NCI-H2196 (cell line): Measurements from ENCODE around the gene ATP6V0B.

Source experiments
- DNase-seq: peaks from one replicate; lab custom pipeline; 2025; ENCODE audit not compliant: unreplicated experiment; lab: John Stamatoyannopoulos, UW

The ATP6V0B gene

DNA sequence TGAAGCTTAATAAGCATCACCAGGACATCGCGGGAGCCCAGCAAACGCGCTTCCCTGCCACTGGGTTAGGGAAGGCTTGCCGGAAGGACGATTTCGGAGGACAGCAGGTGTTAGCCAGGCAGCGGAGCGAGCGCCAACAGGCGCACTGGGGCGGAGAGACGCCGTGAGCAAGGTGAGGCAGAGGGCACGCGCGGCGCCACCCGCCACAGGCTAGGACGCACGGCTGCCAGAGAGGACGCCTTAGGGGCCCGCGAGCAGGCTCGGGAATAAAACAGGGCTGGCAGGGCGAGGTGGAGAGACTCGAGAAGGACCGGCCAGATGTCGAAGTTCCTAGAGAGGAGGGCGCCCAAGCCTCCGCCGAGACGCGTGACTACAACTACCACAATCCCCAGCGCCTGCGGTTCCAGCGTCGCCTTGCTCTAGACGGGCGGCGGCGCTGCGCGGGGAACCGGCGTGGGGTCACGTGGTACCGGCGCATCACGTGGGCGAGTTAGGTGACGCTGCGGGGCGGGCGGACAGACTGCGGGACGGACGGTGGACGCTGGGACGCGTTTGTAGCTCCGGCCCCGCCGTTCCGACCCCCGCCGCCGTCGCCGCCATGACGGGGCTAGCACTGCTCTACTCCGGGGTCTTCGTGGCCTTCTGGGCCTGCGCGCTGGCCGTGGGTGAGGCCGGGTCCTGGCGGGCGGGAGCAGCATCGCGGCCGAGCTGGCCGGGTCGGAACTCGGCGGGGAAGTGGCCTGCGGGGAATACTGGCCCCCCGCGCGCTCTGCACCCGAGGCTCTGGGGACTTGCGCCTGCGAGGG lies at the start of gene ATP6V0B:
TSS of gene ATP6V0B (plus strand) at position 518 of the 806 bp plus-strand sequence. CDS start at position 599, 81 bp downstream.
- peak; percentile 96 for DNase-seq

DNA sequence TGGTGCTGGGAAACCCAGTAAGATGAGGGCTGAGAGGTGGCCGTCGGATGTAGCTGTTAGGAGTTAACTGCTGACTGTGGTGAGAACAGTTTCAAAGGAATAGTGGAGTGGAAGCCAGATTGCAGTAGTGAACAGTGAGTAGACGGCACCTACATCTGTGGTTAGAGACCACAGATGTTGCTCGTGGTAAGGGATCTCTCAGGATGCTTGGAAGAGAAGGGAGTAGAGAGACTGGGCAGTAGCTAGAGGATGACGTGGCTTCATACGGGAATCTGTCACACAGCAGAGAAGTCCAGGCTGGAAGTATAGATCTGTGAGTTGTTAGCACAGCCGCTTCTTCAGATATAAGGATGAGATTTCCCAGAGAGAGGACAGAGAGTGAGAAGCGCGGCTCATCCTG lies 48.9 kb upstream of the ATP6V0B start:
- no peak for DNase-seq

DNA sequence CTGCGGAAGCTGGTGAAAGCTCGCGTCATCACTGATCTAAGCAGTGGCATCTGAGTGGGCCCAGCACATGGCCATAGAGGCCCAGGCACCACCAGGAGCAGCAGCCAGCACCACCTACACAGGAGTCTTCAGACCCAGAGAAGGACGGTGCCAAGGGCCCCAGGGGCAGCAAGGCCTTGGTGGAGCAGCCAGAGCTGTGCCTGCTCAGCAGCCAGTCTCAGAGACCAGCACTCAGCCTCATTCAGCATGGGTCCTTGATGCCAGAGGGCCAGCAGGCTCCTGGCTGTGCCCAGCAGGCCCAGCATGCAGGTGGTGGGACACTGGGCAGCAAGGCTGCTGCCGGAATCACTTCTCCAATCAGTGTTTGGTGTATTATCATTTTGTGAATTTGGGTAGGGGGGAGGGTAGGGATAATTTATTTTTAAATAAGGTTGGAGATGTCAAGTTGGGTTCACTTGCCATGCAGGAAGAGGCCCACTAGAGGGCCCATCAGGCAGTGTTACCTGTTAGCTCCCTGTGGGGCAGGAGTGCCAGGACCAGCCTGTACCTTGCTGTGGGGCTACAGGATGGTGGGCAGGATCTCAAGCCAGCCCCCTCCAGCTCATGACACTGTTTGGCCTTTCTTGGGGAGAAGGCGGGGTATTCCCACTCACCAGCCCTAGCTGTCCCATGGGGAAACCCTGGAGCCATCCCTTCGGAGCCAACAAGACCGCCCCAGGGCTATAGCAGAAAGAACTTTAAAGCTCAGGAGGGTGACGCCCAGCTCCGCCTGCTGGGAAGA lies 44.4 kb upstream of the ATP6V0B start:
- DNase-seq, result peak; percentile 30

DNA sequence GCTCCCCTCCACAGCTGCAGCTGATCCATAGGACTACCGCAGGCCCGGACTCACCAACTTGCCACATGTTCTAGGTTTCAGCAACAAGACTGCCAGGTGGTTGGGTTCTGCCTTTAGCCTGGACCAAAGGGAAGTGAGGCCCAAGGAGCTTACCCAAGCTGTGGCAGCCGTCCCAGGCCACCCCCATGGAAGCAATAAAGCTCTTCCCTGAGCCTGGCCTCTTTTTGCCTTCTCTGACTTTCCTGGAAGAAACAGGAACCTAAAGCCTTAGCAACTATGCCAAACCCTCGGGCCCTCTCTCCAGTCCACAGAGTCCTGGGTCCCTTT lies 43.8 kb upstream of the ATP6V0B start:
- DNase-seq, result no peak

DNA sequence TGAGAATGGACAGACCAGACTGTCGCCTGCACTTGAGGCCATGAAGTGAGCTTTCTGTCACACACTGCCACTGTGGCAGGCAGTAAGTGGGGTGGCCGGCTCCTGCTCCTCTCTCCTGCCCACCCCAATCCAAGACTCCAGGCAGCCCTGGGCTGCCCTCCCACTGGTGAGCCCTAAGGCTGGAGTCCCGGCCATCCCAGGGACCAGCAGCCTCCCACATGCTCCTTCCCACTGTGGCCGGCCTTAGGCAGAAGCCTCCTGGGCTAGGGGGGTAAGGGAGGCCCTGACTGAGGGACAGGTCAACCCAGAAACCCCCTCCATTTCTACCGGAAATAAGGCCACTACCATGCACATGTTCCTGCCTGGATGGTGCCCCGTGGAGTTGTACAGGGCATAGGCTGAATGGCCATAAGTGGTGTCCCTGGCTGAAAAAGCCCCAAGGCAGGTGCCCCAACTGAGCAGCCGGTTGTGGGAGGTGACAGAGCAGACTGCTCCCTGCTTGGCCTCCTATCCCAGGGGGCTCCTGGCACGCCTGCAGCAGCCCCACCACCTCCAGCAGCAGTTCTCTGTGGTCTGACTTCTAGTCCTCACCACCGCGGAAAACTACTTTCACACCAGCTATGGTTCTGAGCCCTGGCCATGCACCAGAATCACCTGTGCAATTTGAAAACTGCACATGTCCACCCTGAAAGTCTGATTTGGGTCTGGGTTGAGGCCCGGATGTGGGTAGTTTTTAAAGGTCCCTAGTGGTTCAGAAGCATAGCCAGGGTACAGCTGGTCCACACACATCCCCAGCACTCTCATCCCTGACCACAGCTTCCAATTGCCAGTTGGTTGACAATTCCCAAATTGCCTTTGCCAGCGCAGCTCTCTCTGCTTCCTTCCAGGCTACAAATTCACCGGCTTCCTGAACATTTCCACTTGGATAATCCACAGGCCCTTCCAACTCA lies 42.8 kb upstream of the ATP6V0B start:
- no peak for DNase-seq

DNA sequence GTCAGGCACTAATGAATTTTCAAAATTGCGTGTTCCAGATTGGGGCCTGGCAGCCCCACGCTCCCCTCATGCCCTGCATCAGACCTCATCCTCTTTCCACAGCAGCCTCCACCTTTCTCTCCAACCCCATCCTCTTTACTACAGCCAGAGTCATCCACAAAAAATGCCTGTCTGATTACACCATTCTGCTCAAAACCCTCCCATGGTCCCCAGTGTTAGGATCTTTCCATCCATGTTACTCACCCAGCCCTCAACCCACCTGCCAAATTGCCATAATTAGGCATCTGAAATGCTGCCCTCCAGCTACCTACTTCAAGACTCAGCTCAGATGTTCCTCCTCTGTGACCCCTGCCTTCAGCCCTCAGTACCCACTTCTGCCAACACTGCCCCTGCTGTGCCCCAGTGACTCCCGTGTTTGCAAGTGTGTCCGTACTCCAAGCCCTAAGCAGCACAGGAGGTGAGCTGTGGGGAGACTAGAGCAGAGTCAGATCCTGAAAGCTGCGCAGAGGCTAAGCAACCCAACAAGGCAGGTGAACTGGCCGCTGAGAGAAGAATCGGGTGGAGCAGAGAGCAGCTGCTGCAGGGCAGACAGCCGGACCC lies 41.9 kb upstream of the ATP6V0B start:
- DNase-seq, result no peak

DNA sequence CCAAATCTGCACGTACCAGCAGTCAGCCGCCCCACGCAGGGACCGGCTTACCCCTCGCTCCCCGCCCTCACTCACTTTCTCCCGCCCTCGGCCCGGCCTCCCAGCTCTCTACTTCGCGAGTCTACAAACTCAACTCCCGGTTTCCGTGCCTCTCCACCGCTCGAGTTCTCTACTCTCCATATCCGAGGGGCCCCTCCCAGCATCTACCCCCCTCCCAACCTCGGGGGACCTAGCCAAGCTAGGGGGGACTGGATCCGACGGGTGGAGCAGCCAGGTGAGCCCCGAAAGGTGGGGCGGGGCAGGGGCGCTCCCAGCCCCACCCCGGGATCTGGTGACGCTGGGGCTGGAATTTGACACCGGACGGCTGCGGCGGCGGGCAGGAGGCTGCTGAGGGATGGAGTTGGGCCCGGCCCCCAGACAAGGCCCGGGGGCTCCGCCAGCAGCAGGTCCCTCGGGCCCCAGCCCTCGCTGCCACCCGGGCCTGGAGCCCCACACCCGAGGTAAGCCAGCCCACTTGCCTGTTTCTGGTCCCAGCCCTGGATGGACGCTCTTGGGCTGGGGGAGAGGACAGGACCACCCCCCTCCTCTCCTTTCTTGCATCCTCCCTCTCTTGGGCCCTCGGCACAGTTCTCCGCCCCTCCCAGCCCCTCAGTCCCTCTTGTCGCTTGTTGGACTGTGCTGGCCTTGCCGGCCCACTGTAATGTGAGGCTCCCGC lies 41.2 kb upstream of the ATP6V0B start, which contains the start of gene ARTN:
TSS of gene ARTN (plus strand) at position 416 of the 715 bp plus-strand sequence. CDS start 1,856 bp downstream, outside the sequence.
- no peak for DNase-seq

DNA sequence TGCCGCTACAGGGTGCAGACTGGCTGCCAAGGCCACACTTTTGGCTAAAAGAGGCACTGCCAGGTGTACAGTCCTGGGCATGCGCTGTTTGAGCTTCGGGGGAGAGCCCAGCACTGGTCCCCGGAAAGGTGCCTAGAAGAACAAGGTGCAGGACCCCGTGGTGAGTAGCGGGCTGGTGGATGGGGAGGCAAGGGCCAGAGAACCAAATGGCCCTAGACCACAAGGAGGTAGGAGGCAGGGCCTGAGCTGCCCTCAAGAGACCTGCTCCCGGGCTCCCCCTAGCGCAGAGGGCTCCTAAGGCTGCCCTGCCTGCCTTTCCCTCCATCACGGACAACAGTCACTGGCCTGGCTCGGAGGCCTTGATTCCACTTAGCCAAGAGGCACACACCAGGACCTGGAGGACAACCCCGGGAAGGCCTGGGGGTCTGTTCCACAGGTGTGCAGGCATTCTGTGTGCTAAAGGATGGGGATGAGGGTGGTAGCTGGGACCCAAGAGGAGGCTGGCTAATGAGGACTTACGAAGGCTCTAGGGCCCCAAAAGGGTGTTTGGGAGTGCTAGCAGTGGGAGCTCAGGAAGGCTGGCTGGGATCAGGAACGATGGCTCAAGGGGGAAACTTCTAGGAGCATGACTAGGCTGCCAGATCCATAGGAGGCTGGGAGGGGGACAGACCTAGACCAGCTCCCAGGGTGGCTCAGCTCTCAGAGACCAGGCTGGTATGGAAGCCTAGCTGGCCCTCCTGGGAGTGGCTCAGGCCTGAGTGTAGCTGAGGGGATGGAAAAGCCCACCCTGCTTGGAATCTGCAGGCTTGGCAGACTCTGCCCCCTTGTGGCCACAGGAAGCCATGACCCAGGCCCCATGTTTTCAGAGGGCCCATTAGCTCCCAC lies 40.4 kb upstream of the ATP6V0B start:
- DNase-seq, result peak; percentile 63

DNA sequence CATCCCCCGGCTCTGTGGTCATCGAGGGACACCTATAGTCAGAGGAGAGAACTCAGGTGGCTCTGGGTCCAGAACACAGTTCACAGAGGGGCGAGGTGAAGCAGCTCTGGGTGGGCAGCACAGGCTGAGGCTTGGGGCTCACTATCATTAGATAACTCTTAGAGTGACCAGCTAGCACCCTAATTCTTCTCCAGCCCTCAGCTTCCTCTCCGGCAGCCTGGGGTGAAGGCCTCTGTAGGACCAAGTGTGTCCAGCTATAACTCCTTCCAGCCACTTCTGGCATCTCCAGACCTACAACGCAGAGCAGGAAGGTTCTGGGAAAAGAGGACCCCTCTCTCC lies 39.8 kb upstream of the ATP6V0B start:
- no peak for DNase-seq

DNA sequence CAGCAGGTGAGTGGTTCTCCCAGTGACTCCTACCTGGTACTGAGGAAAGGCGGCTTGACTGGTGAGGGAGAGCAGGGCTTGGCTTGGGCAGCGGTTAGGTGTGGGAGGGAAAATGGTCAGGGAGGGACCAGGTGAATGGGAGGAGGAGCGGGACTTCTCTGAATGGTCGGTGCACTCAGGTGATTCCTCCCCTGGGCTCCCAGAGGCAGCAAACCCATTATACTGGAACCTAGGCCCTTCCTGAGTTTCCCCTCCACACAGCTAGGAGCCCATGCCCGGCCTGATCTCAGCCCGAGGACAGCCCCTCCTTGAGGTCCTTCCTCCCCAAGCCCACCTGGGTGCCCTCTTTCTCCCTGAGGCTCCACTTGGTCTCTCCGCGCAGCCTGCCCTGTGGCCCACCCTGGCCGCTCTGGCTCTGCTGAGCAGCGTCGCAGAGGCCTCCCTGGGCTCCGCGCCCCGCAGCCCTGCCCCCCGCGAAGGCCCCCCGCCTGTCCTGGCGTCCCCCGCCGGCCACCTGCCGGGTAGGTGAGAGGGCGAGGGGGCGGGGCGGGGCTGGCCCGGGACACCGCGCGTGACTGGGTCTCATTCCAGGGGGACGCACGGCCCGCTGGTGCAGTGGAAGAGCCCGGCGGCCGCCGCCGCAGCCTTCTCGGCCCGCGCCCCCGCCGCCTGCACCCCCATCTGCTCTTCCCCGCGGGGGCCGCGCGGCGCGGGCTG lies 38.9 kb upstream of the ATP6V0B start:
- peak; percentile 77 for DNase-seq

DNA sequence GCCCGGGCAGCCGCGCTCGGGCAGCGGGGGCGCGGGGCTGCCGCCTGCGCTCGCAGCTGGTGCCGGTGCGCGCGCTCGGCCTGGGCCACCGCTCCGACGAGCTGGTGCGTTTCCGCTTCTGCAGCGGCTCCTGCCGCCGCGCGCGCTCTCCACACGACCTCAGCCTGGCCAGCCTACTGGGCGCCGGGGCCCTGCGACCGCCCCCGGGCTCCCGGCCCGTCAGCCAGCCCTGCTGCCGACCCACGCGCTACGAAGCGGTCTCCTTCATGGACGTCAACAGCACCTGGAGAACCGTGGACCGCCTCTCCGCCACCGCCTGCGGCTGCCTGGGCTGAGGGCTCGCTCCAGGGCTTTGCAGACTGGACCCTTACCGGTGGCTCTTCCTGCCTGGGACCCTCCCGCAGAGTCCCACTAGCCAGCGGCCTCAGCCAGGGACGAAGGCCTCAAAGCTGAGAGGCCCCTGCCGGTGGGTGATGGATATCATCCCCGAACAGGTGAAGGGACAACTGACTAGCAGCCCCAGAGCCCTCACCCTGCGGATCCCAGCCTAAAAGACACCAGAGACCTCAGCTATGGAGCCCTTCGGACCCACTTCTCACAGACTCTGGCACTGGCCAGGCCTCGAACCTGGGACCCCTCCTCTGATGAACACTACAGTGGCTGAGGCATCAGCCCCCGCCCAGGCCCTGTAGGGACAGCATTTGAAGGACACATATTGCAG lies 38.2 kb upstream of the ATP6V0B start:
- peak; percentile 44 for DNase-seq

DNA sequence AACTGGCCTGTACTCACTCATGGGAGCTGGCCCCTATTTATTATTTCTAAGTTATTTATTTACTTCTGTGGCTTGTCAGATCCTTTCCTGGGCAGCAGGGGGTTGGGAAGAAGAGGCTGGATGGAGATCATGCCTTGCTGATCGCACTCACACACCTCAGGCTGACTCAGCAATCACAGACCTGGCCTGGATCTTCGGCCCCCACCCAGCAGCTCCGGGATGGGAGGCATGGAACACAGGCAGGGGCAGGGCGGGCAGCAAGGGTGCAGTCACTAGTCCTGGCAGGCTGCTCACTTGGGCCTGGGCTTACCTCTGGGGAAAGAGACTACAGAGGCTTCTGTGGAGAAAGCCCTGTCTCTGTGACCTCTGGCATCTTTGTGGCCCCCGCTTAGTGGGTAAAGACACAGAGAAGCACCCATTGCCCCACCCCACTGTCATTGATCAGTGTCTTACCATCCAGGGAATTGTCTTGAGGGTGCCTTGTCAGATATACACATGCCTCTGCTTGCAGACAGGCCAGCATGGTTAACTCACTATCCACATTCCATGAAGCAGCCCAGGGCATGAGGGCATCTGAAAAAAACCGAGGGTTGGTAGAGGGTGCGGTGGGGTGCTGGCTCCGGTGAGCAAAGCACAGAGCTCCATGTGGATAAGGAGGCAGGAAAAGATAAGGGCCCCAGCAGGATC lies 37.4 kb upstream of the ATP6V0B start:
- DNase-seq, result no peak

DNA sequence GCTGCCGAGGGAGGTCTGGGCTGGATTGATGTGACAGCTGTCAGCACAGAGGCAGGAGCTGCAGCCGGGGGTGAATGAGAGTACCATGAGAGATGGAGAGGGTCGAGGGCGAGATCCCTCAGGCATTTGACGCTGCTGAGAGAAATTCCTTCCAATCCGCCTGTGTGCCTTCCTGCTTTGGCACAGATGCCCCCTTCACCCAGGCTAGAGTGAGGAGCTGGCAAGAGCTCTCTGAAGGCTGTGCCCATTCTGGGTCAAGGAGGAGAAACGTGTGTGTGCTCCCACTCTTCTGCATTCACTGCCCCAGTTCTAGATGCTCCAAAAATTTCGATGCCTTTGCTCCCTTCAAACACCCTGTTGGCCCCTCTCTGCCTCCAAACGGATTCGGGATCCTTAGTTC lies 36.4 kb upstream of the ATP6V0B start:
- DNase-seq, result no peak

DNA sequence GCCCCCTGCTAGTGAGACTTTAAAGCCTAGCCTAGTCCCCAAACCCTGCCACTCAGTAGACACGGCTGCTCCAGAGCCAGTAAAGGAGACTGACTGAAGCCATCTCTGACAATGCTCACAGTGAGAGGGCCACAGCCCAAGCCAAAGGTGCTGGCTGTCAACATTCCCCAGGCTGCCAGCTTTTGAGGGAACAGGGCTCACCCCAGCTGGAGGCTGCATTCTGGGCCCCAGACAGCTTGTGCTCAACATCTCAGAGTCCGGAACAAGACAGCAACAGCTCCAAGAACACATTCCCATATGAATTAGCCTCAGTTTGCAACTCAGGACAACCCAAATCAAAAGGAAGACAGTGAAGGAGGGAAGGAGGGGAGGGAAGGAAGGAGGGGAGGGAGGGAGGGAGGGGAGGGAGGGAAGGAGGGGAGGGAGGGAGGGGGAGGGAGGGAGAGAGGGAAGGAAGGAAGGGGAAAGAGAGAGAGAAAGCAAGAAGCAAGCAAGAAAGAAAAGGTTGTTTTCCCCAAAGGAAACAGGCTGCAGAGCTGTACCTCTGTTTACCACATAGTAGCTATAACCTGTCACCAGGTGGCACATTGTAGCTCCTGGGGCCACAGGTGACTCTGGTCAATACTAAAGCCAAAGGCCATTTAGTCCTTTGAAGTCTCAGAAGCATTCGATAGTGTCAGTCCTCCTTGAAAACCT lies 35.7 kb upstream of the ATP6V0B start:
- no peak for DNase-seq

DNA sequence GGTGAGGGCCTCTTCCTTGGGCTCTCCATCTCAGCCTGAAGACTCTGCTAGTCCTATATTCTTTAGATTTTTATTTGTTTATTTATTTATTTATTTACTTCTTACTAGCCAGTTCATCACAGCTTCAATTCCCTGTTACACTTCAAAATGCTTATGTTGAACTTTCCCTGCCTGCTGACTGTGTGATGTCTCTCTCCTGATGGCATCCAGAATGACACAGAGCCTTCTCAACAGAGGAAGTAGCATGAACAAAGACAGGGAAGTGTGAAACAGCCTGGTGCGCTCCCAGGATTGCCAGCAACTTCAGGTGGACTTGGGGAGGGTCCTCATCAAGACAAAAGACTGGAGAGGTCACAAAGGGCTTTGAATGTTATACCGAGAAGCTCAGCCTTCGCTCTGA lies 32.3 kb upstream of the ATP6V0B start:
- no peak for DNase-seq

DNA sequence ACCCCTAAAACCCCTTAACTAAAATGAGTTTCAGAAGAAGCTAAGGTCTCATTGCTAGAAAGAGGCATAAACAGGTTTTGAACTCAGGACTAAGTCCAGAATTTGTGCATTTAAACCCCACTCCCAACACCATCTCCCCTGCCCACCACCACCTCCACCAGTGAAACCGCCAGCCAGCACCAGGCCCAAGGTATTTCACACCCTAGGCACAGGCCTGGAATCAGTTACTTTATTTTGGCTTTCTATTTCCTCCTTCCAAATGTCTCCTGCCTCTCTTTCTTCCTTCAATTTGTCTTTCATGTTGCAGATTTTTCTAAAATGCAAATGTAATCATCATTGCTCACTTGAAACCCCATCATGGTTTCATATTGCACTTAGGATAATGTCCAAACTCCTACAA lies 29.9 kb upstream of the ATP6V0B start:
- no peak for DNase-seq
